BE2C (cell line): ENCODE results near the gene ENAH.

Experiments used
- DNase-seq: peaks from one replicate; pipeline ENCODE4 v3.0.0-alpha.2; 2020
- H3K27me3 ChIP-seq: fragments of 250-450 bp; sonication (Bioruptor Pico); 2 replicates; pipeline ENCODE4 v1.5.1; 2020; ENCODE audit warnings: mild to moderate bottlenecking
- H3K36me3 ChIP-seq: fragments of 250-450 bp; sonication (Bioruptor Pico); 2 replicates; pipeline ENCODE4 v1.5.1; 2020; ENCODE audit warnings: mild to moderate bottlenecking
- H3K4me1 ChIP-seq: fragments of 250-450 bp; sonication (Bioruptor Pico); 2 replicates; pipeline ENCODE4 v1.5.1; 2020
- H3K4me3 ChIP-seq: 2 replicates; pipeline ENCODE4 v1.5.1; 2011; ENCODE audit warnings: low read depth, low read length
- H3K9me3 ChIP-seq: fragments of 250-450 bp; sonication (Bioruptor Pico); 2 replicates; pipeline ENCODE4 v1.5.1; 2020
- TF ChIP-seq, protein P1 (sequence below): IDR thresholded peaks from 2 replicates; pipeline ENCODE4 v1.5.1; 2012; ENCODE audit warnings: mild to moderate bottlenecking, low read depth, low read length

Gene ENAH

GRCh38 chr1:225549821-225550220 is 103.1 kb downstream of the ENAH start:
- H3K4me1 ChIP-seq, result no peaks in the 10 kb centered on the region
- DNase-seq, result no peak
- H3K4me3 ChIP-seq, result no peak overlapping the region
- H3K36me3 ChIP-seq, result peaks cover 9% of the 10 kb centered on the region
- no peaks in the 10 kb centered on the region for H3K9me3 ChIP-seq
- TF ChIP-seq, protein P1, sequence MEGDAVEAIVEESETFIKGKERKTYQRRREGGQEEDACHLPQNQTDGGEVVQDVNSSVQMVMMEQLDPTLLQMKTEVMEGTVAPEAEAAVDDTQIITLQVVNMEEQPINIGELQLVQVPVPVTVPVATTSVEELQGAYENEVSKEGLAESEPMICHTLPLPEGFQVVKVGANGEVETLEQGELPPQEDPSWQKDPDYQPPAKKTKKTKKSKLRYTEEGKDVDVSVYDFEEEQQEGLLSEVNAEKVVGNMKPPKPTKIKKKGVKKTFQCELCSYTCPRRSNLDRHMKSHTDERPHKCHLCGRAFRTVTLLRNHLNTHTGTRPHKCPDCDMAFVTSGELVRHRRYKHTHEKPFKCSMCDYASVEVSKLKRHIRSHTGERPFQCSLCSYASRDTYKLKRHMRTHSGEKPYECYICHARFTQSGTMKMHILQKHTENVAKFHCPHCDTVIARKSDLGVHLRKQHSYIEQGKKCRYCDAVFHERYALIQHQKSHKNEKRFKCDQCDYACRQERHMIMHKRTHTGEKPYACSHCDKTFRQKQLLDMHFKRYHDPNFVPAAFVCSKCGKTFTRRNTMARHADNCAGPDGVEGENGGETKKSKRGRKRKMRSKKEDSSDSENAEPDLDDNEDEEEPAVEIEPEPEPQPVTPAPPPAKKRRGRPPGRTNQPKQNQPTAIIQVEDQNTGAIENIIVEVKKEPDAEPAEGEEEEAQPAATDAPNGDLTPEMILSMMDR, result no peak
- no peaks in the 10 kb centered on the region for H3K27me3 ChIP-seq

DNA sequence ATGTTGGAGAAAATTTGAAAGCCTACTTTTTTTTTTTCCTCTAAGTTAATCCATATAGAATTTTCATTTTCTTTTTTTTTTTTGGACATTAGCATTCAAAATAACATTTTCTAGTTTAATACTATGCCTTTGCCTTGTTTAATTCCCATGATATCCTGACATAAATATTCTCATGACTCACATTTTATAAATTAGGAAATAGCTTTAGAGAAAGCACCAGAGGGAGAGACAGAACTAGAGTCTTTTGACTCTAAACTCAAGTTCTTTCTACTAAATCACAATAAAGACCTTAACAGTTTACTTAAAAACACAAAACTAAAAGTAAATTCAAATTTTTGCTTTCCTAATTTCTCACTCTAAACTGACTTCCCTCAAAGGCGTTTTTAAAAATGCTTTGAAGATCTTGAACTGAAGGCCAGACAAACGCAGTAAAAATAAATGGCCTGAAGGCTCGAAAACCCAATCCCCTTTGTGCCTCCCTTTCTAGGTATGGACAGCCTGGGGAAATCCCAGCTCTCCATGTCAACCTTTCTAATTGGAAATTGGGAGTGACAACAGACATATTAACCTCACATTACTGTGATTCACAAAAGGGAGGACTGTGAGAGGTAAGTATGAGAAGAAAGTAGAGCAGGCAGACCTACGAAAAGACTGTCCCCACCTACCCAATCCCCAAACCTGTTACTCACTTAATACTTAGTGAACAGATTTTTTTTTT is 104.6 kb downstream of the ENAH start:
- Histone ChIP-seq H3K4me3 (no peak overlapping the region), H3K27me3 (no peaks in the 10 kb centered on the region), H3K36me3 (peaks cover 5% of the 10 kb centered on the region), H3K4me1 (no peaks in the 10 kb centered on the region), H3K9me3 (no peaks in the 10 kb centered on the region)
- DNase-seq, result no peak
- TF ChIP-seq, protein P1, result no peak

DNA sequence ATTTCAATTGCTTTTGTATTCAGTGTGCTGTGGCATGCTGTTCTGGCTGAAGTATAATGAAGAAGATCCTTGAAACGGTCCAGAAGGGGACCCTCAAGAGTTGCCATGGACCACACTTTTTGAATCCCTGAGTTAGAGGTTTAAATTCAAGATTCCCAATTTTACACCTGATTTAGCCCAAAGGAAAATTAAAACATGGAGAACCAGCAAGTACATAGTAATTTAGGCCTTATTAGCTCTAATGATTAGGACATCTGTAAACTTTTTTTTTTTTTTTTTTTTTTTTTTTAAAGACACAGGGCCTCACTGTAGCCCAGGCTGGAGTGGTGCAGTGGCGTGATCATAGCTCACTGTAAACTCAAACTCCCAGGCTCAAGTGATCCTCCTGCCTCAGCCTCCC is 107.3 kb downstream of the ENAH start:
- no peaks in the 10 kb centered on the region for H3K4me1 ChIP-seq
- H3K9me3 ChIP-seq, result no peaks in the 10 kb centered on the region
- no peaks in the 10 kb centered on the region for H3K27me3 ChIP-seq
- TF ChIP-seq, protein P1, result no peak
- H3K36me3 ChIP-seq, result peaks cover 5% of the 10 kb centered on the region
- H3K4me3 ChIP-seq, result no peak overlapping the region
- no peak for DNase-seq

- DNase-seq, result no peak
- H3K4me1 ChIP-seq, result no peaks in the 10 kb centered on the region
- H3K36me3 ChIP-seq, result peaks cover under 1% of the 10 kb centered on the region
- no peaks in the 10 kb centered on the region for H3K27me3 ChIP-seq
- TF ChIP-seq, protein P1, result no peak
- H3K4me3 ChIP-seq, result no peak overlapping the region
- no peaks in the 10 kb centered on the region for H3K9me3 ChIP-seq
Observed at GRCh38 chr1:225544924-225545323, 108.0 kb downstream of the ENAH start.

GRCh38 chr1:225544263-225544662 is 108.7 kb downstream of the ENAH start:
- Histone ChIP-seq H3K36me3 (no peaks in the 10 kb centered on the region; the same call in none of the 2 replicates), H3K4me1 (peaks cover 4% of the 10 kb centered on the region), H3K9me3 (no peaks in the 10 kb centered on the region), H3K4me3 (no peak overlapping the region), H3K27me3 (no peaks in the 10 kb centered on the region)
- TF ChIP-seq, protein P1, result no peak
- no peak for DNase-seq

- H3K9me3 ChIP-seq, result no peaks in the 10 kb centered on the region
- no peak overlapping the region for H3K4me3 ChIP-seq
- peaks cover 11% of the 10 kb centered on the region for H3K4me1 ChIP-seq
- H3K36me3 ChIP-seq, result no peaks in the 10 kb centered on the region; the same call in none of the 2 replicates
- H3K27me3 ChIP-seq, result no peaks in the 10 kb centered on the region
- no peak for DNase-seq
- TF ChIP-seq, protein P1, result no peak
Observed at GRCh38 chr1:225543350-225543749, 109.6 kb downstream of the ENAH start.
